M059J (cell line): ENCODE results near the gene LRIG1. TPM values are rescaled to one million over a fixed set of nuclear protein-coding genes. Genes with fewer than 3 reads are reported as not detected.

Source experiments
- DNase-seq: peaks from one replicate; pipeline ENCODE4 v3.0.0-alpha.2; 2012; ENCODE audit warnings: low read depth
- total RNA-seq: library from RNA; depleted of rRNA; stranded (reverse); fragments of >200 nt; shearing (Covaris generic); gene quantifications from 2 replicates; pipeline ENCODE4 v1.2.3, GENCODE V29; 2014

The LRIG1 gene
- total RNA-seq, 1 experiment from 2014 or later = 10.0 TPM

DNA sequence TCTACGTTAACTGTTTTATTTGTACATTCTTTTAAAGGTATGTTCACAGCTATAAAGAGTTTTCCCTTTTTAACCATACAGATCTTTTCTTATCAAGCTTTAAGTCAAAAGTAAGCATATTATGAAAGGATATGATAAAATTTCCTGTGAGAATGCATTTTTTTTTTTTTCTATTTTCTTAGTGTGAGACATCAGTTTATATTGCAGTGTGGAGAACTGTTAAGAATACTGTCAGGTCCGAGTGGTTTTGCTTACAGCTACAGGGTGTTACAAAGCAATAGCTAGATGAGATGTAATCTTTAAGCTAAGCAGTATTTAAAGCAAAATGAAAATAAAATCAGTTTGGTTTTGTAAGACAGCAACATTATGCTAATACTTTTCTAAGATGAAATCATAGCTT lies 146.8 kb downstream of the LRIG1 start:
- no peak for DNase-seq

DNA sequence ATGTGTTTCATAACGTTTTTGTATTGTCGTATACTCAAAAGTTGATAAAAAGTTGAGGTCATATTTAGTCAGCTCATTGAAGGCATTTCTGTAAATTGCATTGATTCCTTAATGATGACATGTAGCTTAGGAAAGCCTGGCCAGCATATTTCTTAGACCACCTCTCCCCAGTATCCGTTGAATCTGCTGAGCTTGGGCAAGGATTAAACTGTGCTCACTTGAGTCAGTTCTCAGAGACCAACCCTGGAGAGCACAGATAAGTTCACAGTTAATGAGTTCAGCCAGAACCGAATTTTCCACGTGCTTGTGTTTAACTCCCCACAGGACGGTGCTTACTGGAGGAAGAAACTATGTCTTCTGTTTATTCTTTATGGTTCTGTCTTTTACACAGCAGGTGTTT lies 147.3 kb downstream of the LRIG1 start:
- no peak for DNase-seq

DNA sequence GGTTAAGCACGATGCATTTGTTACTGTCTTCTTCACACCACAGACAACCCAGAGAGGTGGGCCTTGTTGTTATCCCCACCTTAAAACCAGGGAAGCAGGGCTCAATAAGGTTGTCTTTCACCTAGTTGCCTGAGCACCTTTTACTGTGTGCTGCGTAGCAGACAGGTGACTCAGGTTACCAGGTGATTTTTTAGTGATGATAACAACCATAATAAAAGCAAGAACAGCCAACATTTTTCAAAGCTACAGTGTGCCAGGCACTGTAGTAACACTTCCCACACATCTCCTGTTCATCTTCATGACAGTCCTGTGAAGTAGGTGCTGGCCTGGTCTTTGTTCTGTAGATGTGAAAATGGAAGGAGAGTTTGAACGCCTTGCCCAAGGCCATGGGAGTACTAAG lies 147.8 kb downstream of the LRIG1 start:
- DNase-seq = no peak

DNA sequence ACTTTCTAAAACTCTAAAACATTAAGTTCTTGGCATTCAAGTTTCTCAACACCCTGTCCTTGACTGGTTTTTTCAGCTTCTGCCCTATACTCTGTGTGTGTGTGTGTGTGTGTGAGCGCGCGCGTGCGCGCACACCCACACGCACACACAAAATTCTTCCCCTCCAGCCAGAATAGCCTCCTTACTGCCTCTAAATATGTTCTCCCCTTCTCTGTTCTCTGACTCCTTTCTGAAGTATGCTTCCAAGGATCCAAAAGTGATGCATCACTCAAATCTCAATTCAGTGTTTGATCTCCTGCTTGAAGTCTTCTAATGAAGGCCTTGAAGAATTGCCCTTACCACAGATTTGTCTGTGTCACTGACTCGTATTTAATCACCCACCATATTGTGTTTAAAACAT lies 150.2 kb downstream of the LRIG1 start:
- no peak for DNase-seq

DNA sequence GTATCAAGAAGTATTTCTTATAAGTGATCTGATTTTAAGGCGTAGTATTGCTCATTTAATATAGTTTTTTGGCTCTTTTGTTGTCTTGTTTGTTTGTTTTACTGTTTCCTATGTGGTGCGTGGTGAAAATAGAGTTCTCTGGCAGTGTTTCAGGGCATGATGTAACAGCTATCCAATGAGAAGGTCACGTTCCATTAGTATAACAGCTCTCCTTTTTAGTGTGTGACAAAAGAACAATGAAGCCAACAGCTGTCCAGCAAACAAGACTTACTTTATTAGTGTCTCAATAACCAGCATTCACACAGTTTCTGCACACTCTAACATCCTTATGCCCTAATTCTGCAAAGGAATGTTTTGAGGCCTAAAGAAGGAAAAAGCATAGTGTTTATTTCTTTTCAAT lies 152.1 kb downstream of the LRIG1 start:
- no peak for DNase-seq

DNA sequence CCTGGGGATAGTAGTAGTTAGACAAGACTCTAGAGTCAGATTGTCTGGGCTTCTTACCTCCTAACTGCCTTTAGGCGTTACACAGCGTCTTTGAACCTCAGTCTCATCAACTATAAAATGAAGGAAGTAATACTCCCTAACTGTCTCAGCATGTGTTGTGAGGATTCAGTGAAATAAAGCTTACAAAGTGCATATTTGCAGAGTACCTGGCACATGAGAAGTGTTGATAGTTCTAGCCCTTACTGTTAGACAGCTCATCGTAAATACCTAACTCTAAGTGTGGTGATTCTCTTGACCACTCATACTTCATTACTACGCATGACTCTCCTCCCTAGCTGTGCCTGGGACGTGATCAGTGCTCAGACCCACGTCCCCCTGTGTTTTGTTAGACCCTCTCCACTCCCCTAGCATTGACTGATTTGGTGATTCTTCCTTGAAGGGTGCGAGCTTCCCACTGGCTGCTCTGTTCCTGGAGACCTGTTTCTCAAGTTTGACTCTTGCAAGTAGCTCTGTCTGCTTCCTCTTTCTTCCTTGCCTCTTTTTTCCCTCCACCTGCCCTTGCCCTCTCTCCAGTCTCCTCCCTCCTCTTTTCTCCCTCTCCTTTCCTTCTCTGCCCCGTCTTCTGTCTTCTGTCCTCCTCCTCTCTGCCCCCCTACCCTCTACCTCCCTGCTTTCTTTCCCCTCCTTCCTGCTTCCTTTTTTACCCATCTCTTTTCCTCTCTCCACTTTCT lies 155.8 kb downstream of the LRIG1 start:
- DNase-seq = no peak

DNA sequence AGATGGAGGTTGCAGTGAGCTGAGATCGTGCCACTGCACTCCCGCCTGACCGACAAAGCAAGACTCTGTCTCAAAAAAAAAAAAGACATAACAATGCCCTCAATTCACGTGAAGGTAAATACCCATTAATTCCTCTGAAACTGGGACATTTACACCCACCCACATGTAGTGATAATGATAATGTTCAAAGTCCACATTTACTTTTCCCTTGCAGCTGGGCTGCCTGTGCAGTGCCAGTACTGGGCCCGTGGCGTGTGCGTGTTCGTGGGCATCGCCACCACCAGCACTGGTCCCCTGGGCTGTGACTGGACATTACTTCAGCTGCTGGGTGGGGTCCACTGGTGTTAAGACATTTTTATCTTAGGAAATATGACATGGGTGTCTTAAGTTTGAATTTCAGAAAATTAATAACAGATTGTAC lies 156.4 kb downstream of the LRIG1 start:
- DNase-seq = no peak

DNA sequence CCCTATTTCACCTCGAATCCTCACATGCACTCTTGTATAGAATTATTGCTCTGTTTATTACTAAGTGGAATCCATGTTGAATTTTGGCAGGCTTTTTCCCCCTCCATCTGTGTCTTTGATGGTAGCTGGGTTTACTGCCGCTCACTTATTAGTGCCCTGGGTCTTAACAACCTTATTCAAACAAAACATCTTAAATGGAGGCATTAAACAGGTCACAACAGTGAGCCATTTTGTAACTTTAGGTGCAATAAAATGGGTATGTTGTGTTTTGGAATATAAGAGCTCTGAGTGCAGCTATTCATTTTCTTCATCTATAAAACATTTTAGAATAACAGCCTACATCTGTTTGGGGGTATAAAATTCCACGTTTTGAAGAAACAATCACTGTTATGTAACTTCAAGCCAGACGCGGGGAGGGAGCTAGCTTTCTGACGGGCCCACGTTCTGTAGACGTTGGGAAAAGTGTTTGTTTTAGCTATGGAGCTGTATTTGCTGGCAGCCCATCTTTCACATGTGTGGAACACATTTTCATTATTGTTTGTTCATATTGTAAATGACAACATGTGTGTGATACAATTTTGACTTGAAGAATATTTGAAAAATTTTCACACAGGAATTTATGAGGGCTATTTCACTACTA lies 158.0 kb downstream of the LRIG1 start:
- DNase-seq = no peak

DNA sequence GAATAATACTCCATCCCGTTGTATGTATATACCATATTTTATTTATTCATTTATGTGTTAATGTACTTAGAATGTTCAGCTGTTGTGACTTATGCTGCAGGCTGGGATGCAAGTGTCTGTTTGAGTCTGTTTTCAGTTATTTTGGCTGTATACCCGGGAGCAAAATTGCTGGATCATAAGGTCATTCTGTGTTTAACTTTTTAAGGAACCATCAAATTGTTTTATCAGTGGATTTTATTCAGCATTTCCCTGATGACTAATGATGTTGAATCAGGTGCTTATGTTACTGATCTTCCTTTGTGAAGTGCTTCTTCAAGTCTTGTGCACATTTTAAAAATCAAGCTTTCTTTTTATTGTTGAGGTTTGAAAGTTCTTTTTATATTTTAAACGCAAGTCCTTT lies 161.9 kb downstream of the LRIG1 start:
- peak; percentile 58 for DNase-seq

DNA sequence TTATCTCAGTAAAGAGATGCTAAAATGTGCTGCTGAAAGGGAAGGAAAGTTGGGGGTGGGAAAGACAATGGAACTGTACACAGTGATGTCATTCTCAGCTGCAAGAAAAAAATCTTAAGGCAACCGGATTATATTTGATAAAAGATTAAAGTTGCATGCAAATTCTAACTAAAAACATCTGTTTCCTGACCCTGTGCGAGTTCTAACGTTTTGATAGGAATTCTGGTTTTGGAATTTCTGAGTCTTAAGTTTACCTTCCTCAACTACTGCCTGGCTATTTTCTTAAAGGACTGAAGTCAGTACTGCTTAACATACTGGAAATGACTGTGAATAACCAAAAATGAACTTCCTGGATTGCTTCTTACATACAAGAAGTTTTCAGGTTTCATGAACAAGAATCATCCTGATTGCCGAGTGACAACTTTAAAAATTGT lies 164.5 kb downstream of the LRIG1 start:
- DNase-seq = peak; percentile 4

DNA sequence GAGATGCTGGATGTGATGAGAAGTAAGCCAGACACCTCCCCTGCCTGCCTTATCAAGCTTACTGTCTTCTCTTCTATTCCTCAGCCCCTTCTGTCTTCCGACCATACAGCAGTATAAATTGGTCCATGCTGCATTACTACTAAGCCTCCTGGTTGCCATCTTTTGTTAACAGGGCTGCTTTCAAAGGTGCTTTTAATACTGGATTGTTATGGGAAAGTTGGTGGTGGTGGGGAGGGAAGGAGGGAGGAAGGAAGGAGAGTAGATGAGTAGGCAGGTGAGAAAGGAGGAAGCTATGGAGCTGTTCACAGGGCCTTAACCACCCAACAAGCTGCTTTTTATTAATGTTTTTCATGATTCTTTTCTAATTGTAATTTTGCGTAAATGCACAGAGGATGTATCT lies 165.2 kb downstream of the LRIG1 start:
- DNase-seq = no peak
